ENCODE measurements around the gene P4HTM. TPM values are rescaled to one million over a fixed set of nuclear protein-coding genes. Genes with fewer than 3 reads are reported as not detected.
A peak's percentile ranks its signal among the peaks of the same experiment; 100 is the strongest.

Gene P4HTM
- total and polyA plus RNA-seq, 2 of the 8 experiments (the other 6 are each of a cell fraction or from before 2014, with no cell fraction given), result 19.1 to 25.4 TPM

GRCh38 chr3:49005998-49006397, 16.0 kb downstream of the P4HTM start:
- Histone ChIP-seq H2AK5ac (ENCODE audit: low read depth, low read length) (0 out of 2 replicates have a peak overlapping the region, but pooled peaks have one; percentile 57), H3K27ac (ENCODE audit: low read depth, low read length) (no peak overlapping the region), H3K4ac (replicated peaks; ENCODE audit: insufficient read length, low read depth, low read length) (no peak overlapping the region), H4K8ac (ENCODE audit: extremely low read depth, insufficient read depth, low read length) (peak overlapping the region; percentile 48; the same call in 1 of the 2 replicates), H4K5ac (ENCODE audit: insufficient read length, low read depth, low read length) (peak overlapping the region; percentile 12), H3K36me3 (ENCODE audit: control insufficient read depth in 2 of 4, insufficient read depth in 4 of 4, low read length in 3 of 4) (peaks cover 0 to 5% (median 1%) of the 10 kb centered on the region in 4 experiments; a peak in 2 of 8 replicates), H3K23ac (ENCODE audit: insufficient read length) (no peak overlapping the region), H3K9ac (replicated peaks in 1 of 4; ENCODE audit: extremely low read depth in 1 of 4, low read depth in 3 of 4, low read length in 3 of 4) (peak overlapping the region in 1 of 4 experiments; percentile 81; a peak in 1 of 7 replicates), H3K79me2 (ENCODE audit: control insufficient read depth in 1 of 2, insufficient read depth in 2 of 2, low read length in 2 of 2) (peaks cover 11 to 28% of the 10 kb centered on the region in 2 experiments), H4K20me1 (replicated peaks in 1 of 2; ENCODE audit: control insufficient read depth in 1 of 2, insufficient read depth in 2 of 2, low read length in 2 of 2) (peaks cover 7 to 12% of the 10 kb centered on the region in 2 experiments), H3K9me3 (ENCODE audit: insufficient read depth in 2 of 2, low read depth in 1 of 2, low read length in 1 of 2) (no peaks in the 10 kb centered on the region), H2BK12ac (ENCODE audit: low read depth, low read length) (0 out of 2 replicates have a peak overlapping the region, but pooled peaks have one; percentile 84), H3K23me2 (ENCODE audit: low read depth, low read length) (peaks cover 12% of the 10 kb centered on the region), H3K27me3 (replicated peaks in 1 of 4; ENCODE audit: control insufficient read depth in 3 of 4, extremely low read depth in 1 of 4, insufficient read depth in 3 of 4, low read length in 3 of 4) (no peaks in the 10 kb centered on the region), H2BK120ac (replicated peaks; ENCODE audit: low read depth, low read length) (no peak overlapping the region), H2BK20ac (ENCODE audit: low read length) (no peak overlapping the region), H2AFZ (ENCODE audit: low read length) (no peak overlapping the region), H3K4me1 (replicated peaks in 1 of 4; ENCODE audit: control insufficient read depth in 3 of 4, insufficient read depth in 4 of 4, low read length in 3 of 4) (peaks cover 0 to 12% (median 6%) of the 10 kb centered on the region in 4 experiments; a peak in 5 of 7 replicates), H2BK5ac (ENCODE audit: low read depth, low read length) (no peak overlapping the region), H4K91ac (replicated peaks; ENCODE audit: insufficient read length, low read length) (peak overlapping the region; percentile 79), H3K14ac (ENCODE audit: insufficient read length) (no peak overlapping the region), H3K56ac (replicated peaks; ENCODE audit: insufficient read length, low read depth, low read length) (no peak overlapping the region), H2BK15ac (ENCODE audit: low read length) (no peak overlapping the region), H3K79me1 (ENCODE audit: low read depth, low read length) (peaks cover 7% of the 10 kb centered on the region), H3K4me3 (ENCODE audit: extremely low read depth in 1 of 4, insufficient read depth in 2 of 4, low read depth in 3 of 4, low read length in 4 of 4) (peak overlapping the region in 2 of 4 experiments; percentile 90 to 94; a peak in 3 of 8 replicates), H3K18ac (ENCODE audit: extremely low read depth, low read length) (no peak overlapping the region), H3K4me2 (ENCODE audit: insufficient read depth in 1 of 2, low read depth in 2 of 2, low read length in 2 of 2) (peak overlapping the region; percentile 95 to 98)
- DNase-seq (ENCODE audit: low read depth in 1 of 2, low spot score in 2 of 2) (no peak), FAIRE-seq (no peak)
- WGBS, 2 experiments (ENCODE audit: extremely low coverage in 1 of 2, insufficient coverage in 1 of 2, insufficient read length in 1 of 2, insufficient replicate concordance in 2 of 2, low coverage in 1 of 2, low lambda C conversion rate in 2 of 2, missing lambda C conversion rate in 1 of 2), result 85% methylated on average over 5 of the region's 5 CpGs; no CpG with 5 or more reads in 1 of the 2 experiments
- ChIA-PET CTCF (ENCODE audit: partially characterized antibody) (interaction anchor here (5.0 to 24.3 kb wide), 3 partner anchors 9 to 15 kb away, joined by 36 to 467 read pairs (median 42); partner anchors contain the start of genes NDUFAF3 and P4HTM), POLR2A (ENCODE audit: partially characterized antibody) (interaction anchor here (1.1 to 38.8 kb wide), 7 partner anchors 4 to 343 kb away, joined by 3 to 1518 read pairs (median 25); partner anchors contain the start of genes CELSR3, DALRD3, IMPDH2 and NDUFAF3)
- TF ChIP-seq SIRT6 (IDR thresholded peaks at IDR 0.05; ENCODE audit: low read length), result no peak
- no peak for TF ChIP-seq KDM1A (IDR thresholded peaks at IDR 0.05; ENCODE audit: borderline replicate concordance, low read length)
- no peak for TF ChIP-seq GABPA (IDR thresholded peaks at IDR 0.05; ENCODE audit: borderline replicate concordance, insufficient read depth, low read length)
- no peak for TF ChIP-seq RNF2 (IDR thresholded peaks at IDR 0.05; ENCODE audit: borderline replicate concordance, low read depth, low read length, missing control alignments, poor library complexity, severe bottlenecking)
- no peak for TF ChIP-seq RXRA (IDR thresholded peaks at IDR 0.05; ENCODE audit: insufficient read depth, low read depth, low read length)
- TF ChIP-seq SIX5 (IDR thresholded peaks at IDR 0.05; ENCODE audit: low read depth, low read length), result no peak

Data from H1 (cell line).